KOPT-K1 (cell line): ENCODE results near the gene ASTN2.

Source experiments
- H3K27ac ChIP-seq: fragments of 200-600 bp; sonication (generic); 2 replicates; pipeline ENCODE4 v1.5.1; 2016; ENCODE audit warnings: antibody characterized with exemption, mild to moderate bottlenecking, low read depth, low read length; ENCODE audit not compliant: poor library complexity, severe bottlenecking
- H3K36me3 ChIP-seq: fragments of 200-600 bp; sonication (generic); 2 replicates; pipeline ENCODE4 v1.5.1; 2017; ENCODE audit warnings: antibody characterized with exemption, mild to moderate bottlenecking, low read length, moderate library complexity; ENCODE audit not compliant: insufficient read depth
- H3K9me3 ChIP-seq: fragments of 200-600 bp; sonication (generic); 2 replicates; pipeline ENCODE4 v1.5.1; 2017; ENCODE audit warnings: antibody characterized with exemption, low read length, mild to moderate bottlenecking; ENCODE audit not compliant: insufficient read depth, poor library complexity, severe bottlenecking

Gene ASTN2

DNA sequence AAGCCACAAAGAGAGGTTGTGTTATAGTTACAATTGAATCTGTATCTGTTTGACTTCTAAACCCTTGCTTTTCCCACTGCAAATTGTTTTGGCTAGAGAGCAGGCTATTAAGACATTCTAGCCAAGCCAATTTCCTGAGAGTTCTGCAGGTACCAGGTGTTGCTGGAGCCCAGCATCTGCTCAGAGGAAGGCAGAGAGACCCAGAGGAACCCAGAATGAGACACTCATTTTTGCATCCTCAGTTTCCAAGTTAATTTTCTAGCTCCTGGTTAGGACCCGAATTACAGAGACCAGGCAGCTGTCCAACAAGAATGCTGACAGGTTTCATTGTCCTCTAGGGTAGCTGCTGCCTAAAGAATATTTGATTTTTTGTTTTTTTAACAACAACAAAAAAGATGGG, 461.6 kb downstream of the ASTN2 start:
- Histone ChIP-seq H3K9me3 (no peaks in the 10 kb centered on the region), H3K36me3 (no peaks in the 10 kb centered on the region), H3K27ac (no peak overlapping the region)

DNA sequence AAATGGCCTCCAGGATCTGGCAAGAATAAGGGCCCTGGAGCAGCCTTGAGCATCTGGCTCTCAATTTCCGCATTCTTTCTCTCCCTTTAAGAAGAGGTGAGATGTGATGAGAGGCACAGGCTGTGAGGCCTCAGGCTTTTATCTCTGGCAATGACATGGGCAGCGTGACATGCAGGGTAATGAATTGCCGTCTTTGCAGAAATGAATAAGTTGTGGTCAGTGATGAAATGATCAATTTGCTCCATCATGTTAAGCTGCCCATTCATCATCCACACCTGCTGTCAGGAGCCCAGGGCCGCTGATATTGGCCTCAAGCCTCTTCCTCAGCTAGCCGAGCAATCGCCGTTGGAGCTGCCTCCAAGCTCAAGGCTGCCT, 462.4 kb downstream of the ASTN2 start:
- Histone ChIP-seq H3K27ac (no peak overlapping the region), H3K9me3 (no peaks in the 10 kb centered on the region), H3K36me3 (no peaks in the 10 kb centered on the region)

DNA sequence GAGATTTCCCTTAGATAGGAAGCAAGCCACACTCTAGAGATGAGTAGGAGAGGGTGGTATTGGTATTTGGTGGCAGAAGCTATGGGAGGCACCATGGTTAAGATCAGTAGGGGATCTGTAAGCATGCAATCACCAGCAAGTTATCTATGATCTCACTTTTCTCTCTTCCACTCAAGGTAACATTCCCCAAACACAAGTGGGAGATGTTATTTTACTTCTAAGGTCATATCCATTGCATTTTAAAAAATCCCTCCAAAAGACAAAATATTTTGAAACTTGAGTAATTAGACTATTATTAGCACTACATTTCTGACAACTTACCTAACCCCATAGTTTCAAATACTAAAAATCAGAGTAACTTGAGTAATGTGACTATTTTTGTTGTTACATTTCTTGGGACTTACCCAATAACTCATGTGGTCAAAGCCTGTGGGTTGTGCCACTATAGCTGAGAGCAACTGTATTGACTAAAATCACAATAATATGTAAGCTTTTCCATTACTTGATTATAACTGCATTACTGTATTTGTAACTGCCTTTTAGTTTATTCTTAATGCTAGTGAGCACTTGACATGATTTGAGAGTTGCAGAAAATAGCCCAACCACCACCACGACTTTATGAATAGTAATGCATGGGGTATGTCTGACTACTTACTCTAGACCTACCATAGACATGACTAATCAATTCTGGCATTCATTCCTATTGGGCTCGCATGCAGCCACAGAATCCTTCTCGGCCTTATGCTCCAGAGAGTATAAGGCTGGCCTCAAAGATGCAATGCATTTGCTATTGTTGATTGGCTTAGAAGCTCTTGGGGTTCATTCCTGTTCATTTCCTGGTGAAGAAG, 463.0 kb downstream of the ASTN2 start:
- no peaks in the 10 kb centered on the region for H3K9me3 ChIP-seq
- no peaks in the 10 kb centered on the region for H3K36me3 ChIP-seq
- H3K27ac ChIP-seq = no peak overlapping the region

DNA sequence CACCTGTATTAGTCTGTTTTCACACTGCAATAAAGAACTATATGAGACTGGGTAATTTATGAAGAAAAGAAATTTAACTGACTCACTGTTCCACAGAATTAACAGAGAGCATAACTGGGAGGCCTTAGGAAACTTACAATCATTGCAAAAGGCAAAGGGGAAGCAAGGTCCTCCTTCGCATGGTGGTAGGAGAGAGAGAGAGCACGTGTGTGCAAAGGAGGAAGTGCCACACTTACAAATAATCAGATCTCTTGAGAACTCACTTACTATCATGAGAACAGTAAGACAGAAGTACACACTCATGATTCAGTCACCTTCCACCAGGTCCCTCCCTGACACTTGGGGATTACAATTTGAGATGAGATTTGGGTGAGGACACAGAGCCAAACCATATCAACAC, 469.0 kb downstream of the ASTN2 start:
- H3K9me3 ChIP-seq = no peaks in the 10 kb centered on the region
- no peaks in the 10 kb centered on the region for H3K36me3 ChIP-seq
- H3K27ac ChIP-seq = no peak overlapping the region

DNA sequence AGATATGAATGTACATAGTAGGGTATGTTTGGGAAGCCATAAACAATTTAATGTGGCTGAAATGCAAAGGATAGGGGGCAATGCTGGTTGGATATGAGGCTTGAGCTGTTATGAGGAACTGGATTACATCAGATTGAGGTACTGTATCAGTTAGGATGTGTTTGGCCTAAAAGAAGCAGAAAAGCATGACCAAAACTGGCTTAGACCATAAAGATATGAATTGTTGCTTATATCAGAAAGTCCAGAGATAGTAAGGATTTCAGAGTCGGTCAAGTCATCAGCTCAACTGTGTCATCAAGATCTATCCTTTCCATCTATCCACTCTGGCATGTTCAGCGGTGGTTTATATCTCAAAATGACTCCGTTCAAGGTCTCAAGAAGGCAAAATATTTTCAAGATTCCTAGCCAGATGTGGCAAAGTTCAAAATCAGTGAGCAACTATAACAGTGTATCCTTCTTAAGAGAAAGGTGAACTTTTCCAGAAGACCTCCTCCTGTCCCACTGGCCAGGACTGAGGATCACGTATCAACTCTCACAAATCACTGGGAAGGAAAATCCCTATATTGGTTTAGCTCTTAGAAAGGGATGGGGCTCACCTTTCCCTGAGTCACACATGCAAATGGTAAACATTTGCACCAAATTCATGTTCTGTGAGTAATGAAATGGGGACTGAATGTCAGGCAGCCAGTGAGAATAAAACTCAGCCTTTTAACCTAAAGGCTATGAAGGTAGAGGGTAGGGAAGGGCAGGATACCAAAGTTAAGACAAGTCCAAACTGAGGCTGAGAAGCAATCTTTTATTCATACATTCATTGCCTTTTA, 469.9 kb downstream of the ASTN2 start:
- H3K9me3 ChIP-seq = no peaks in the 10 kb centered on the region
- no peaks in the 10 kb centered on the region for H3K36me3 ChIP-seq
- no peak overlapping the region for H3K27ac ChIP-seq

DNA sequence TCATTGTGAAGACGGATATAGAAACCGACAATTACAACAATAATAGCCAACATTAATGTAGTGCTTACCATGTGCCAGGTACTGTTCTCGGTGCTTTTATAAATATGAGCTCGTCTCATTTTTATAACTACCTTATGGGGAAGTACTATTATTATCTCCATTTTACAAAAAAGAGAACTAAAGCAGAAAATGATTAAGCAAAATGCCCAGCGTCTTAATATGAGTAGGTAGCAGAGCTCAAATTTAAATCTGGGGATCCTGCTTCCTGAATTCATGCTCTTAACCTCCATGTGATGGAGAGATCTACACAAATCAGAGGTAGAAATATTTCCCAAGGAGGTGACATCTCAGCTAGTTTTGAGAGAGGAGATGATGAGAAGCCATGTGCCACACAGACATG, 470.9 kb downstream of the ASTN2 start:
- H3K36me3 ChIP-seq = no peaks in the 10 kb centered on the region
- H3K9me3 ChIP-seq = no peaks in the 10 kb centered on the region
- H3K27ac ChIP-seq = no peak overlapping the region

DNA sequence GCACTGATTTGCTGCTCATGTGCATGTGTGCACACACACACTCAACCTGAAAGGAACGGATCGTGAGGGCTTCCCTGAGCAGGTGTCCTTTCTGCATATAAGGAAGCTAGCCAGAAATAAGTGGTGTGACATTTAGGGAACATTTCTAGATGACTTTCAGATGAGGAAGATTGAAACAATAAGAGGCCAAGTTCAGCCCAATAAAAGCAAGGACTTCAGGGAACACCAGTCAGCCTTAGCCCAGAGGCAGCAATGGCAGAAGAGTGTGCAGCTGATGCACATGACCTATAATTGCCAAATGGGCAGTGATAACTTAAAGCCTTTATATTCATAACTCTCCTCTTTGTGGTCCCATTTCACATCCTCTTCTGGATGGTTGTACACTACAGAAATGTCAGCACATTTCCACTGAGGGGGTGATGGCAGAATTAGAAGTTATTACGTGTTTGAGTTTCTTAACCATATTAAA, 472.2 kb downstream of the ASTN2 start:
- Histone ChIP-seq H3K27ac (no peak overlapping the region), H3K36me3 (no peaks in the 10 kb centered on the region), H3K9me3 (no peaks in the 10 kb centered on the region)

DNA sequence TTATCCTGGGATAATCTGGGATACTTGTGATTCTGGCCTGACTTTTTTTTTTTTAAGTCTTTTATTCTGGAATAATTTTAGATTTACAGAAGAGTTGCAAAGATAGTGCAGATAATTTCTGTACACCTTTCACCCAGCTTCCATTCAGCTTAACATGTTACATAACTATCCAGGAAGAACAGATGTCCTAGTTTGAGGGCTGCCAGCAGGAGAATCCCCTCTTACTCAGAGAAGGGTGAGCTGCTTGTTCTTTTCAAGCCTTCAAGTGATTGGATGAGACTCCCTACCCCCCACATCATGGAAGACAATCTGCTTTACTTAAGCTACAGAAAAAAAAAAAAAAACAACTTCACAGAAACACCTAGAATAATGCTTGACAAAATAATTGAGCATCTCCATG, 473.6 kb downstream of the ASTN2 start:
- Histone ChIP-seq H3K36me3 (no peaks in the 10 kb centered on the region), H3K27ac (no peak overlapping the region), H3K9me3 (no peaks in the 10 kb centered on the region)

DNA sequence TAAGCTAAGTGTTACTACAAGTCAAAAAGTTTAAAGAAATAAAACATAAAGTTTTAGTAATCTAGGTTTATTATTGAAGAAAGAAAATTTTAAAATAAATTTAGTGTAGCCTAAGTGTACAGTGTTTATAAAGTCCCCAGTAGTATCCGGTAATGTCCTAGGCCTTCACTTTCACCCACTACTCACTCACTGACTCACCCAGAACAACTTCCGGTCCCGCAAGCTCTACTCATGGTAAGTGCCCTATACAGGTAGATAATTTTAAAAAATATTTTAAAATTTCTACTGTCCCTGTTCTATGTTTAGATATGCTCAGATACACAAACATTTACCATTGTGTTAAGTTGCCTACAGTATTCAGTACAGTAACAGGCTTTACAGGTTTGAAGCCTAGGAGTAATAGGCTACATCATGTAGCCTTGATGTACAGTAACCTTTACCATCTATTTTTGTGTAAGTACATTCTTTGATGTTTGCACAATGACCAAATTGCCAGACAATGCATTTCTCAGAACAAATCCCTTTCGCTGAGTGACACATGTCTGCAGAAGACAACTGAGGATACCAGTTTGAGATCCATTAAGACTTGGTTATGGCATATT, 474.1 kb downstream of the ASTN2 start:
- Histone ChIP-seq H3K36me3 (no peaks in the 10 kb centered on the region), H3K9me3 (no peaks in the 10 kb centered on the region), H3K27ac (no peak overlapping the region)

DNA sequence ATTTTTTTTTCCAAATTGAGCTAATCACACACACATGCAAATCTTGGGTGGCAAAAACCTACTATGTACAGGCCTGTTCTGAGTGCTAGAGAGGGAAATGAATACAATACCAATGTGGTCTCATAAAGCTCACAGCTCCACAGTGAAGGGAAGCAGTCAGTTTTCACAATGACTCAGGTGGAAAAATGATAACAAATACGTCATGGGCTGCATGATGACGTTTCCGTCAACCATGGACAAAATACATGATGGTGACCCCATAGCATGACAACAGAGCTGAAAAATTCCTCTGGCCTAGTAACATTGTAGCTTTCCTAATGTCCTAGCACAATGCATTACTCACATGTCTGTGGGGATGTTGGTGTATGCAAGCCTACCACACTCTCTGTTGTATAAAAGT, 475.2 kb downstream of the ASTN2 start:
- H3K27ac ChIP-seq = no peak overlapping the region
- H3K9me3 ChIP-seq = no peaks in the 10 kb centered on the region
- no peaks in the 10 kb centered on the region for H3K36me3 ChIP-seq

DNA sequence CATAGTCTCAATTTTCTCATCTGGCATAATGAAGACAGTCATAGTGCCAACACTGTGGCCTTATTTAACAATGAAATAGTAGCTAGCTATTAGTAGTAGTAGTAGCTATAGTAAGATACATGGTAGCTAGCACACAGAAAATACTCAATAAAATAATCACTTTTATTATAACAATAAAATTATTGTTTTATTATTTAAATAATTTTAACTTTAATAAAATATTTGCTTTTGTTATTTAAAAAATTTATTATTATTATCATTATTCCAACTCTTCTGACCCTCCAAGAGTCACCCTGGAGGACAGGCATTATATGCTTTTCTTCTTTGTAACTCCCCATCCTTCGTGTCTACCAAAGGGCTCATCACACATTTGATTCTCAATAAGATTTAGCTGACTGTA, 475.7 kb downstream of the ASTN2 start:
- H3K27ac ChIP-seq = no peak overlapping the region
- no peaks in the 10 kb centered on the region for H3K9me3 ChIP-seq
- no peaks in the 10 kb centered on the region for H3K36me3 ChIP-seq

DNA sequence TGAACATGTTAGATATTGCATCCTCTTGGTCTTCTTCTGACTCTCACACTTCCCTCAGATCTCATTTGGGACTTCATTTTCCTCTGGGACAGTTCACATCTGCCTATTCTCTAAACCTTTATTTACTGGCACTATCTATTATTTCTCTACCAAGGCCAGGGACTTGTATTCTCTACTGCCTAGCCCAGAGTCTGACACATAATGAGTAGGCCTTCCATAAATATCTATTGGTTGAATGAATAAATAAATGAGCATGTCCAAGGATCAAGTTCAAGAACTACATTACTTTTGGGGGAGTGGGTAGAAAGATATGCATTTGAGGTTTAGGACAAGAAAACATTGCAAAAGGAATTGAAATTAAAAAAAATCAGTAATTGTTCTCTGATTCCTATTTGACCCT, 477.5 kb downstream of the ASTN2 start:
- H3K36me3 ChIP-seq = no peaks in the 10 kb centered on the region
- no peak overlapping the region for H3K27ac ChIP-seq
- H3K9me3 ChIP-seq = no peaks in the 10 kb centered on the region

DNA sequence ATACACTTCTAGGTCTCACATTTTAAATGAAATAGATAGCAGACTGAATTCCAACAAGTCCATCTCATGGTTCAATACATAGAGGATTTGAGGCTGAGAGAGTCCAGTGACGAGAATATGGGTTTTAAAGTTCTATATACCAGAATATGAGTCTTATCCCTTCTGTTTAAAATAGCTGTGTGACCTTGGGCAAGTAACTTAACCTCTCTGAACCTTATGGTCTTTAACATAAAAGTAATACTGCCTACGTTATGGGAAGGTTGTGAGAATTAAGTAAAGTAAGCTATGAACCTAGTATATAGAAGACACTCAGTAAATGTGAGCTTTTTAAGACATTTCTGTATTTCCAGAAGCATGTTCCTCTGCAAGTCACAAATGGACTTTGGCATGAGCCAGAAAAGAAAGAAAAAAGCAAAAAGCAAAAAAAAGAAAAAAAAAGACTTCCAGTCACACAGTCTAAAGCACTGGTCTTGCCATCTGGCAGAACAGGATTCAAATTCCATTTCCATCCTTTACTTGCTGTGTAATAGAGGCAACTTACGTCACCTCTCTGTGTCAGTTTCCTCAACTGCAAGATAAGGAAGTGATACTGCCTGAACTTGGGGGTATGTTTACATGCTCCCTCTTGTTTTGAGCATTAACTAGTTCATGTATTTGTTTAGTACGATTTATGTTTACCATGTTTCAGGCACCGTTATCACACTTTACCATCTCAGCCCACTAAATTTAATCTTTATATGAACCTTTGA, 479.5 kb downstream of the ASTN2 start:
- no peak overlapping the region for H3K27ac ChIP-seq
- H3K36me3 ChIP-seq = no peaks in the 10 kb centered on the region
- no peaks in the 10 kb centered on the region for H3K9me3 ChIP-seq

DNA sequence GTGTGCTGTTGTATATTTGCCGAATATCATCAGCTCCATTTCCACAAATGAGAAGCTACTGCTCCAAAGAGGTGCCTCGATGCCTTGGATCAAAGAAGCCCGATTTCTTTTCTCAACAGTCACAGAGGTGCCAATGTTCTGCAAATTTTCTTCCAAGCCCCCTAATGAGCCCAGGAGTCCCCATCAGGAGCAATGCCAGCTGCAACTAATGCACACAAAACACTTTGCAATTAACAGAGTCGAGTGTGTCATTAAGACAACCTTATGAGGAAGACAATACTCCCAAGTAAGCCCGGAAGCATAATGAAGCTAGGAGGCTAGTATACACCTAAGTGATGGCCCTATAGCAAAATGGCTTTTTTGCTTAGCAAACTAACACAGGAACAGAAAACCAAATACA, 480.7 kb downstream of the ASTN2 start:
- no peak overlapping the region for H3K27ac ChIP-seq
- no peaks in the 10 kb centered on the region for H3K36me3 ChIP-seq
- no peaks in the 10 kb centered on the region for H3K9me3 ChIP-seq

DNA sequence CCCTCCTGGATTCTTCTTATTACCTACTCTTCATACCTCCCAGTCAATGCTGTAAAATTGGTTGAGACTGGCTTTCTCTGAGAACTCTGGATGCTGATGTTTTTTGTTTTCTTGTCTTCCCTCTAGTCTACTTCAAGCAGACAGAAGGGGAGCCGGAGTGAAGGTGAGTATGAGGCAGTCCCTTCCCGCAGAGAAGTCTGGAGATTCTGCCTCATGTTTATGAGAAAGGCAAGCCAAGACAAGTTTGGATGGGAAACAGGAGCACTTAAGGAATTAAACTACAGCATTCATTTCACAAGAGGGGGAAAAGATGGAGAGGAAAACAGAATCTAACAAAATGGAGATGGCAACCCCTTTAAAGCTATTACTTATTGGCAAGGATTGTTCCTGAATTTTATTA, 481.6 kb downstream of the ASTN2 start:
- Histone ChIP-seq H3K27ac (no peak overlapping the region), H3K36me3 (no peaks in the 10 kb centered on the region), H3K9me3 (no peaks in the 10 kb centered on the region)
